Suprapubic skin (tissue), 4 donors: Measurements from ENCODE around the gene KIF6.

Source experiments
- EP300 ChIP-seq: sonication (generic); formaldehyde crosslinking; IDR thresholded peaks from one replicate; pipeline ENCODE4 v1.6.1; 2017; ENCODE audit warnings: antibody characterized with exemption
- POLR2A ChIP-seq, 2 donors: fragments of 450-650 bp; IDR thresholded peaks; one replicate each; pipeline ENCODE4 v1.6.1; 2017; ENCODE audit warnings: antibody characterized with exemption in 2 of 2, mild to moderate bottlenecking in 2 of 2, moderate library complexity in 2 of 2
- POLR2AphosphoS5 ChIP-seq, 3 donors: sonication (generic); formaldehyde crosslinking; IDR thresholded peaks; one replicate each; pipeline ENCODE4 v1.6.1; 2017; ENCODE audit warnings: antibody characterized with exemption in 3 of 3
- TF ChIP-seq, protein P1 (sequence below), 2 donors: fragments of 200-600 bp in 1 of 2; fragments of 450-650 bp in 1 of 2; sonication (generic) in 1 of 2; IDR thresholded peaks; one replicate each; pipeline ENCODE4 v1.5.1; 2016 to 2019; ENCODE audit warnings: antibody characterized with exemption in 2 of 2, mild to moderate bottlenecking in 1 of 2, moderate library complexity in 1 of 2

DNA sequence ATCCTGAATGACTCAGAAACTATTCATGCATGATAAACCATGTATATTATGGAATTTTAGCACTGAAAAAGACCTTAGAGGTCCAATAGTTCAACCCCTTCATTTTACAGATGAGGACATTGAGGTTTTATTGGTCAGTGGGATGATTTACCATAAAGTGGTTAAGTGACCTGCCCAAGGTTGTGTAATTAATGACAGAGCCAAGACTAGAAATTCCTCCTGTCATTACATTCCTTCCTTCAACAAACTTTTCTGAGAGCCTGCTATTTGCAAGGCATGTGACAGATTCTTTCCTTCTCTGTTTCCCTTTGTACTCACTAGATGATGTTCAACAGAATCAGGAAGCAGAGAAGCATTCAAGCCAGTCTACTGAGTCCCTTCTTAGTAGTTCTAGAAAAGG is 232.0 kb downstream of the KIF6 start:
- TF ChIP-seq, protein P1, sequence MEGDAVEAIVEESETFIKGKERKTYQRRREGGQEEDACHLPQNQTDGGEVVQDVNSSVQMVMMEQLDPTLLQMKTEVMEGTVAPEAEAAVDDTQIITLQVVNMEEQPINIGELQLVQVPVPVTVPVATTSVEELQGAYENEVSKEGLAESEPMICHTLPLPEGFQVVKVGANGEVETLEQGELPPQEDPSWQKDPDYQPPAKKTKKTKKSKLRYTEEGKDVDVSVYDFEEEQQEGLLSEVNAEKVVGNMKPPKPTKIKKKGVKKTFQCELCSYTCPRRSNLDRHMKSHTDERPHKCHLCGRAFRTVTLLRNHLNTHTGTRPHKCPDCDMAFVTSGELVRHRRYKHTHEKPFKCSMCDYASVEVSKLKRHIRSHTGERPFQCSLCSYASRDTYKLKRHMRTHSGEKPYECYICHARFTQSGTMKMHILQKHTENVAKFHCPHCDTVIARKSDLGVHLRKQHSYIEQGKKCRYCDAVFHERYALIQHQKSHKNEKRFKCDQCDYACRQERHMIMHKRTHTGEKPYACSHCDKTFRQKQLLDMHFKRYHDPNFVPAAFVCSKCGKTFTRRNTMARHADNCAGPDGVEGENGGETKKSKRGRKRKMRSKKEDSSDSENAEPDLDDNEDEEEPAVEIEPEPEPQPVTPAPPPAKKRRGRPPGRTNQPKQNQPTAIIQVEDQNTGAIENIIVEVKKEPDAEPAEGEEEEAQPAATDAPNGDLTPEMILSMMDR (IDR thresholded peaks at IDR 0.05): no peak
- TF ChIP-seq POLR2A (IDR thresholded peaks at IDR 0.05) (no peak), EP300 (no peak), POLR2AphosphoS5 (IDR thresholded peaks at IDR 0.05) (no peak)
